Measurements from ENCODE around the gene TMEM184C. TPM values are rescaled to one million over a fixed set of nuclear protein-coding genes. Genes with fewer than 3 reads are reported as not detected.

Gene TMEM184C
- total RNA-seq, 1 experiment from 2014 or later, result 24.6 TPM

- TF ChIP-seq ZNF274 (IDR thresholded peaks at IDR 0.05; ENCODE audit: low read depth, low read length) (no peak), SRF (IDR thresholded peaks at IDR 0.05; ENCODE audit: low read depth) (no peak)
These were observed 17.4 kb upstream of the TMEM184C start (continued) for GRCh38 chr4:147599769-147600168.

- H3K4me2 ChIP-seq (ENCODE audit: low read length), result no peak overlapping the region
- RAD21 ChIA-PET (ENCODE audit: low non-redundant PET in 1 of 2, low total read pairs in 2 of 2, uncharacterized antibody in 2 of 2, unreplicated experiment in 2 of 2), result no interaction called here
- H3K4me3 ChIP-seq (replicated peaks in 1 of 2; ENCODE audit: low read depth in 1 of 2, low read length in 2 of 2), result no peak overlapping the region
- H3K9me3 ChIP-seq (ENCODE audit: control insufficient read depth in 1 of 2, insufficient read depth in 1 of 2, low read depth in 1 of 2, low read length in 2 of 2), result no peaks in the 10 kb centered on the region
- no peak overlapping the region for H3K9ac ChIP-seq (ENCODE audit: low read length)
- no peaks in the 10 kb centered on the region; the same call in 1 of the 2 replicates for H4K20me1 ChIP-seq (ENCODE audit: insufficient read depth)
- no peaks in the 10 kb centered on the region for H3K36me3 ChIP-seq (ENCODE audit: control insufficient read depth in 1 of 2, insufficient read depth in 2 of 2, low read length in 2 of 2)
- no peak overlapping the region for H2AFZ ChIP-seq (ENCODE audit: low read depth, low read length, poor library complexity, severe bottlenecking)
- H3K79me2 ChIP-seq (ENCODE audit: insufficient read depth, low read length), result no peaks in the 10 kb centered on the region
- H3K27ac ChIP-seq (ENCODE audit: low read depth, low read length), result no peak overlapping the region
- no peak for DNase-seq (ENCODE audit: low read depth, low spot score)
- no peaks in the 10 kb centered on the region for H3K4me1 ChIP-seq (ENCODE audit: control insufficient read depth in 1 of 2, insufficient read depth in 2 of 2, low read length in 2 of 2)
- TF ChIP-seq EZH2phosphoT487 (IDR thresholded peaks at IDR 0.05; ENCODE audit: borderline replicate concordance) (no peak), CEBPB (IDR thresholded peaks at IDR 0.05; ENCODE audit: low read depth) (no peak), SP1 (IDR thresholded peaks at IDR 0.05; ENCODE audit: low read depth) (no peak), CBX3 (IDR thresholded peaks at IDR 0.05; ENCODE audit: low read depth) (no peak), ZBTB33 (IDR thresholded peaks at IDR 0.05; ENCODE audit: extremely low read depth, insufficient replicate concordance, low read length) (no peak), POLR2AphosphoS5 (IDR thresholded peaks at IDR 0.05; ENCODE audit: low read depth, low read length) (no peak), EZH2 (IDR thresholded peaks at IDR 0.05) (no peak), POLR2A (IDR thresholded peaks at IDR 0.05; ENCODE audit: borderline replicate concordance, extremely low read depth, insufficient read depth, insufficient read length) (no peak), TCF7L2 (IDR thresholded peaks at IDR 0.05; ENCODE audit: borderline replicate concordance, extremely low read depth, insufficient read depth, insufficient read length) (no peak), FOSL1 (IDR thresholded peaks at IDR 0.05; ENCODE audit: low read depth) (no peak), SIN3A (IDR thresholded peaks at IDR 0.05; ENCODE audit: low read depth) (no peak), MAX (IDR thresholded peaks at IDR 0.05) (no peak)
- CTCF ChIA-PET, result no interaction called here
- POLR2A ChIA-PET, result no interaction called here
- H3K9me2 ChIP-seq (ENCODE audit: insufficient read depth), result no peaks in the 10 kb centered on the region
- no peak for ATAC-seq
- intact Hi-C loops (cut with micrococcal nuclease), result no loop called here
- BruUV-seq (replicated peaks), result no TSS peak
- no peaks in the 10 kb centered on the region for H3K27me3 ChIP-seq (ENCODE audit: insufficient read depth, low read length)
These were observed 11.7 kb upstream of the TMEM184C start for GRCh38 chr4:147605499-147605898.
